Myocyte (in vitro differentiated cells): Measurements from ENCODE around the gene ATG16L1. TPM values are rescaled to one million over a fixed set of nuclear protein-coding genes. Genes with fewer than 3 reads are reported as not detected.
A peak's percentile ranks its signal among the peaks of the same experiment; 100 is the strongest.

Experiments
- DNase-seq: peaks from one replicate; pipeline ENCODE4 v3.0.0-alpha.2; 2012; ENCODE audit warnings: low read depth
- polyA plus RNA-seq: library from polyadenylated mRNA; unstranded; fragments of >200 nt; gene quantifications from one replicate; pipeline ENCODE4 v1.2.1, GENCODE V29; 2012; ENCODE audit warnings: missing spikeins
- total RNA-seq: library from RNA; depleted of rRNA; stranded (reverse); fragments of >200 nt; gene quantifications from 2 replicates; pipeline ENCODE4 v1.2.3, GENCODE V29; 2014

ATG16L1 gene
- 40.8 and 43.7 TPM in 2 replicates for total RNA-seq
- polyA plus RNA-seq = 20.0 TPM

- peak; percentile 95 for DNase-seq
These were observed at the start of gene ATG16L1 for GRCh38 chr2:233251306-233252116. TSS of gene ATG16L1 (plus strand) at chr2:233251673. CDS start at chr2:233251828, 155 bp downstream.

- no peak for DNase-seq
These were observed 48.9 kb upstream of the ATG16L1 start for GRCh38 chr2:233202531-233202944.

- no peak for DNase-seq
These were observed 48.4 kb upstream of the ATG16L1 start for GRCh38 chr2:233203060-233203459.

- DNase-seq = no peak
These were observed 47.1 kb upstream of the ATG16L1 start for GRCh38 chr2:233204286-233204936.

- DNase-seq = peak; percentile 62
These were observed 42.9 kb upstream of the ATG16L1 start for GRCh38 chr2:233208382-233209116.

GRCh38 chr2:233209117-233209532 is 42.3 kb upstream of the ATG16L1 start:
- DNase-seq = no peak

- peak; percentile 38 for DNase-seq
These were observed 41.8 kb upstream of the ATG16L1 start for GRCh38 chr2:233209533-233210171.

- DNase-seq = no peak
These were observed 41.2 kb upstream of the ATG16L1 start for GRCh38 chr2:233210281-233210680.

GRCh38 chr2:233210843-233211547 is 40.5 kb upstream of the ATG16L1 start:
- DNase-seq = peak; percentile 88

GRCh38 chr2:233211548-233211895 is 40.0 kb upstream of the ATG16L1 start:
- no peak for DNase-seq

GRCh38 chr2:233213011-233213410 is 38.5 kb upstream of the ATG16L1 start:
- no peak for DNase-seq

GRCh38 chr2:233213975-233214374 is 37.5 kb upstream of the ATG16L1 start:
- DNase-seq = no peak

- DNase-seq = peak; percentile 23
These were observed 33.5 kb upstream of the ATG16L1 start for GRCh38 chr2:233217892-233218377.

- no peak for DNase-seq
These were observed 32.6 kb upstream of the ATG16L1 start for GRCh38 chr2:233218836-233219235.

- DNase-seq = no peak
These were observed 31.6 kb upstream of the ATG16L1 start for GRCh38 chr2:233219848-233220247.

GRCh38 chr2:233221378-233222063 is 30.0 kb upstream of the ATG16L1 start:
- no peak for DNase-seq

GRCh38 chr2:233223059-233223894 is 28.2 kb upstream of the ATG16L1 start:
- DNase-seq = no peak

GRCh38 chr2:233225230-233226068 is 26.0 kb upstream of the ATG16L1 start:
- no peak for DNase-seq
